NCI-H1105 (cell line): ENCODE data around the gene BLACAT1.
"Not testable (repeated sequence)": the region's sequence is repeated elsewhere in the genome, so short reads cannot be mapped to it uniquely, and the experiment has no call there.

Experiments
- DNase-seq: peaks from one replicate; lab custom pipeline; 2025; lab: John Stamatoyannopoulos, UW

BLACAT1 gene

DNA sequence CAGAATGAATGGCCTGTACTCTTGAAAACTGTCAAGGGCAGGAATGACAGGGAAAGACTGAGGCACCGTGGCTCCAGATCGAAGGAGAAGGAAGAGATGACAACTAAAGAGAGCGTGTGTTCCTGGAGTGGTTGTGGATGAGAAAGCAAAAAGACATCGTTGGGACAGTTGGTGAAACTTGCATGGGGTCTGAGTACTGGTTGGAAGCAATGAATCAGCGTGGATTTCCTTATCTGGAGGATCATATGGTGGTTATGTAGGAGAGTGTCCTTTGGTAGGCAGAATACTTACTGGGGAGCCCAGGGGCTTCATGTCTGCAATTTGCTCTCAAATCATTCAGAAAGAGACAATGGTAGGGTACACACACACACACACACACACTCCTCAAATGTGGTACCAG, 47.9 kb downstream of the BLACAT1 start:
- DNase-seq = no peak

- not testable (repeated sequence) for DNase-seq
Observed at GRCh38 chr1:205406252-205406651, 49.6 kb downstream of the BLACAT1 start.
